Measurements from ENCODE around the gene PF4V1. TPM values are rescaled to one million over a fixed set of nuclear protein-coding genes. Genes with fewer than 3 reads are reported as not detected.

PF4V1 gene
- total RNA-seq, 4 donors from 2014 or later, result not detected

GRCh38 chr4:73839071-73839470, 14.0 kb upstream of the PF4V1 start:
- Histone ChIP-seq H3K4me1 (peaks cover 0 to 10% (median 0%) of the 10 kb centered on the region in 4 donors), H3K27ac (no peak overlapping the region), H3K9me3 (no peaks in the 10 kb centered on the region), H3K36me3 (no peaks in the 10 kb centered on the region), H3K27me3 (peaks cover 0 to 26% of the 10 kb centered on the region in 2 donors), H3K4me3 (no peak overlapping the region)
- WGBS, 2 donors, result 74 to 82% methylated on average over 5 of the region's 5 CpGs
- no peak for DNase-seq (ENCODE audit: low spot score in 2 of 2)
- no peak for TF ChIP-seq CTCF (IDR thresholded peaks at IDR 0.05)
- TF ChIP-seq POLR2A (IDR thresholded peaks at IDR 0.05), result no peak
- TF ChIP-seq EP300 (IDR thresholded peaks at IDR 0.05), result no peak

GRCh38 chr4:73839715-73840114, 13.4 kb upstream of the PF4V1 start:
- 92 to 95% methylated on average over 3 of the region's 3 CpGs for whole genome bisulfite sequencing, 2 donors
- peaks cover 0 to 26% of the 10 kb centered on the region in 2 donors for H3K27me3 ChIP-seq
- no peak overlapping the region for H3K4me3 ChIP-seq
- TF ChIP-seq CTCF (IDR thresholded peaks at IDR 0.05) (no peak), EP300 (IDR thresholded peaks at IDR 0.05) (no peak), POLR2A (IDR thresholded peaks at IDR 0.05) (no peak)
- peaks cover 0 to 10% (median 0%) of the 10 kb centered on the region in 4 donors for H3K4me1 ChIP-seq
- H3K27ac ChIP-seq, result no peak overlapping the region
- no peaks in the 10 kb centered on the region for H3K36me3 ChIP-seq
- H3K9me3 ChIP-seq, result no peaks in the 10 kb centered on the region
- no peak for DNase-seq (ENCODE audit: low spot score in 2 of 2)

- Histone ChIP-seq H3K27ac (no peak overlapping the region), H3K27me3 (peaks cover 0 to 23% of the 10 kb centered on the region in 2 donors), H3K9me3 (no peaks in the 10 kb centered on the region), H3K4me3 (no peak overlapping the region), H3K4me1 (peaks cover 0 to 7% (median 0%) of the 10 kb centered on the region in 4 donors), H3K36me3 (no peaks in the 10 kb centered on the region)
- 85 to 86% methylated on average over 4 of the region's 4 CpGs for WGBS, 2 donors
- no peak for TF ChIP-seq EP300 (IDR thresholded peaks at IDR 0.05)
- no peak for DNase-seq (ENCODE audit: low spot score in 2 of 2)
Measured at GRCh38 chr4:73841243-73841925, 11.7 kb upstream of the PF4V1 start.

GRCh38 chr4:73842696-73843095, 10.4 kb upstream of the PF4V1 start:
- Histone ChIP-seq H3K27me3 (peaks cover 0 to 10% of the 10 kb centered on the region in 2 donors), H3K36me3 (no peaks in the 10 kb centered on the region), H3K27ac (no peak overlapping the region), H3K4me1 (no peaks in the 10 kb centered on the region), H3K9me3 (no peaks in the 10 kb centered on the region), H3K4me3 (no peak overlapping the region)
- DNase-seq (ENCODE audit: low spot score in 2 of 2), result no peak
- no peak for TF ChIP-seq POLR2A (IDR thresholded peaks at IDR 0.05)
- no peak for TF ChIP-seq CTCF (IDR thresholded peaks at IDR 0.05)
- no peak for TF ChIP-seq EP300 (IDR thresholded peaks at IDR 0.05)

- no peak for TF ChIP-seq POLR2A (IDR thresholded peaks at IDR 0.05)
- TF ChIP-seq CTCF (IDR thresholded peaks at IDR 0.05), result no peak
- no peak for TF ChIP-seq EP300 (IDR thresholded peaks at IDR 0.05)
- H3K36me3 ChIP-seq, result no peaks in the 10 kb centered on the region
Measured at GRCh38 chr4:73843369-73843768, 9.7 kb upstream of the PF4V1 start.

More at GRCh38 chr4:73843369-73843768, 9.7 kb upstream of the PF4V1 start:
- H3K9me3 ChIP-seq, result no peaks in the 10 kb centered on the region
- H3K27ac ChIP-seq, result no peak overlapping the region
- H3K4me1 ChIP-seq, result no peaks in the 10 kb centered on the region
- peaks cover 0 to 5% of the 10 kb centered on the region in 2 donors for H3K27me3 ChIP-seq
- no peak for DNase-seq (ENCODE audit: low spot score in 2 of 2)
- no peak overlapping the region for H3K4me3 ChIP-seq
